ENCODE measurements around the gene POPDC3. TPM values are rescaled to one million over a fixed set of nuclear protein-coding genes. Genes with fewer than 3 reads are reported as not detected.

POPDC3 gene
- total RNA-seq, 1 experiment from 2014 or later, result 41.4 TPM

- no peak overlapping the region for H3K4me2 ChIP-seq (ENCODE audit: low read length)
- no peaks in the 10 kb centered on the region for H3K79me2 ChIP-seq (ENCODE audit: low read length)
- no peak for TF ChIP-seq EZH2 (IDR thresholded peaks at IDR 0.05; ENCODE audit: low read length, unreplicated experiment)
- TF ChIP-seq EZH2phosphoT487 (IDR thresholded peaks at IDR 0.05; ENCODE audit: borderline replicate concordance, low read length), result no peak
- TF ChIP-seq, protein P1, sequence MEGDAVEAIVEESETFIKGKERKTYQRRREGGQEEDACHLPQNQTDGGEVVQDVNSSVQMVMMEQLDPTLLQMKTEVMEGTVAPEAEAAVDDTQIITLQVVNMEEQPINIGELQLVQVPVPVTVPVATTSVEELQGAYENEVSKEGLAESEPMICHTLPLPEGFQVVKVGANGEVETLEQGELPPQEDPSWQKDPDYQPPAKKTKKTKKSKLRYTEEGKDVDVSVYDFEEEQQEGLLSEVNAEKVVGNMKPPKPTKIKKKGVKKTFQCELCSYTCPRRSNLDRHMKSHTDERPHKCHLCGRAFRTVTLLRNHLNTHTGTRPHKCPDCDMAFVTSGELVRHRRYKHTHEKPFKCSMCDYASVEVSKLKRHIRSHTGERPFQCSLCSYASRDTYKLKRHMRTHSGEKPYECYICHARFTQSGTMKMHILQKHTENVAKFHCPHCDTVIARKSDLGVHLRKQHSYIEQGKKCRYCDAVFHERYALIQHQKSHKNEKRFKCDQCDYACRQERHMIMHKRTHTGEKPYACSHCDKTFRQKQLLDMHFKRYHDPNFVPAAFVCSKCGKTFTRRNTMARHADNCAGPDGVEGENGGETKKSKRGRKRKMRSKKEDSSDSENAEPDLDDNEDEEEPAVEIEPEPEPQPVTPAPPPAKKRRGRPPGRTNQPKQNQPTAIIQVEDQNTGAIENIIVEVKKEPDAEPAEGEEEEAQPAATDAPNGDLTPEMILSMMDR (conservative IDR thresholded peaks at IDR 0.05; ENCODE audit: low read depth, low read length), result no peak
- H3K36me3 ChIP-seq (ENCODE audit: low read depth, low read length), result no peaks in the 10 kb centered on the region
- H3K9me3 ChIP-seq (ENCODE audit: low read length), result no peaks in the 10 kb centered on the region
- no TSS peak for BruUV-seq (replicated peaks)
- H3K4me1 ChIP-seq (ENCODE audit: insufficient read depth, low read length), result peaks cover 7% of the 10 kb centered on the region
- H3K27me3 ChIP-seq (ENCODE audit: low read length), result no peaks in the 10 kb centered on the region
- intact Hi-C loops (cut with micrococcal nuclease), result no loop called here
- POLR2A ChIA-PET (ENCODE audit: unreplicated experiment), result no interaction called here
- H4K20me1 ChIP-seq (ENCODE audit: low read length), result no peaks in the 10 kb centered on the region
- H3K27ac ChIP-seq (ENCODE audit: low read length), result no peak overlapping the region
- H3K4me3 ChIP-seq (ENCODE audit: low read length), result no peak overlapping the region
- H3F3A ChIP-seq (ENCODE audit: low read length, unreplicated experiment), result no peaks in the 10 kb centered on the region
- no peak overlapping the region for H3K9ac ChIP-seq (ENCODE audit: low read length)
- no peaks in the 10 kb centered on the region for H3K9me2 ChIP-seq (replicated peaks; ENCODE audit: low read length)
- DNase-seq (no peak), ATAC-seq (no peak)
- no peak overlapping the region for H2AFZ ChIP-seq (ENCODE audit: low read length)
- CTCF ChIA-PET, result no interaction called here
Measured at GRCh38 chr6:105194591-105194990, 14.8 kb upstream of the POPDC3 start.

DNA sequence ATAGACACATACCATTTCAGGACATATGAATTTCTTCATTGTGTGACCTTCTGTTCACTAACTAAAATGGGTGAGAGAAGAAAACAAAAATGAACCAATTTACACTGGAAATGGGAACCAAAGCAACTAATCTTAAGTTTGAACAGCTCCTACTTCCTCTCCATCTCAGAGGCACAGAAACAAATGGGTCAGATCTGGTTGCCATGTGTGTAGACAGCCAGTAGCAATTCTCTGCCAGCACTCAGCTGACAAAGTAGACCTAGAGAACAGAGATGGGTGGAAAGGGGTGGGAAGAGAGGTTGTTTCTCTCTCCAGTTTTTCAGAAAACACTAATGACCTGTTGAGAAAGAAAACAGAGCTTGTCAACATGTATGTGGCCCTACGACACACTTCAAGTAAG is 14.3 kb upstream of the POPDC3 start:
- Histone ChIP-seq H3K4me2 (ENCODE audit: low read length) (no peak overlapping the region), H3K4me1 (ENCODE audit: insufficient read depth, low read length) (peaks cover 3% of the 10 kb centered on the region; the same call in 1 of the 2 replicates), H3K9me2 (replicated peaks; ENCODE audit: low read length) (no peaks in the 10 kb centered on the region), H3K9ac (ENCODE audit: low read length) (no peak overlapping the region), H2AFZ (ENCODE audit: low read length) (no peak overlapping the region), H3K36me3 (ENCODE audit: low read depth, low read length) (no peaks in the 10 kb centered on the region), H3K9me3 (ENCODE audit: low read length) (no peaks in the 10 kb centered on the region), H3K27me3 (ENCODE audit: low read length) (no peaks in the 10 kb centered on the region), H3K79me2 (ENCODE audit: low read length) (no peaks in the 10 kb centered on the region), H4K20me1 (ENCODE audit: low read length) (no peaks in the 10 kb centered on the region), H3K4me3 (ENCODE audit: low read length) (no peak overlapping the region), H3F3A (ENCODE audit: low read length, unreplicated experiment) (no peaks in the 10 kb centered on the region), H3K27ac (ENCODE audit: low read length) (no peak overlapping the region)
- no TSS peak for BruUV-seq (replicated peaks)
- no peak for TF ChIP-seq EZH2 (IDR thresholded peaks at IDR 0.05; ENCODE audit: low read length, unreplicated experiment)
- no peak for TF ChIP-seq EZH2phosphoT487 (IDR thresholded peaks at IDR 0.05; ENCODE audit: borderline replicate concordance, low read length)
- TF ChIP-seq, protein P1 (conservative IDR thresholded peaks at IDR 0.05; ENCODE audit: low read depth, low read length), result no peak
- ChIA-PET POLR2A (ENCODE audit: unreplicated experiment) (no interaction called here), CTCF (no interaction called here)
- intact Hi-C loops (cut with micrococcal nuclease), result no loop called here
- ATAC-seq (no peak), DNase-seq (no peak)

DNA sequence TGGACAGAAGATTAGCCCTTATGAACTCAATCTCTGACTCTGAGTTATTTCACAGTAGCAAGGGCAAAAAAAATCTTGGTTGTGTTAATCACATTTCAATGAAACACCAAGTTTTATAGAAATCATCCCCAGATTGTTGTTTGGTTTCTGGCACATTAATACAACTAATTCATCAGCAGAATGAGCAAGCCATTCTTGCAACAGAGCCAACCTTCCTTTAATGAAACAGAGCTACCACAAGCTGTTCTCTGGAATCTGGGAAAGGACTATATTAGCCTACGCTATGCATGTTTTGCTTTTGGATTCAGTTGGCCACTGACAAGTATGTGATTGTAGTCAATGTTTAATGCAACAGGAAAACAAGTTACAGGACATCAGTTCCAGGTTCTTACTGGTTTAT is 13.8 kb upstream of the POPDC3 start:
- Histone ChIP-seq H3K9me2 (replicated peaks; ENCODE audit: low read length) (no peaks in the 10 kb centered on the region), H3K4me2 (ENCODE audit: low read length) (no peak overlapping the region), H3K4me3 (ENCODE audit: low read length) (no peak overlapping the region), H3F3A (ENCODE audit: low read length, unreplicated experiment) (no peaks in the 10 kb centered on the region), H3K79me2 (ENCODE audit: low read length) (no peaks in the 10 kb centered on the region), H3K9me3 (ENCODE audit: low read length) (no peaks in the 10 kb centered on the region), H2AFZ (ENCODE audit: low read length) (no peak overlapping the region), H3K9ac (ENCODE audit: low read length) (no peak overlapping the region), H3K36me3 (ENCODE audit: low read depth, low read length) (no peaks in the 10 kb centered on the region), H3K27ac (ENCODE audit: low read length) (no peak overlapping the region), H3K27me3 (ENCODE audit: low read length) (no peaks in the 10 kb centered on the region), H4K20me1 (ENCODE audit: low read length) (no peaks in the 10 kb centered on the region), H3K4me1 (ENCODE audit: insufficient read depth, low read length) (peaks cover 3% of the 10 kb centered on the region; the same call in 1 of the 2 replicates)
- intact Hi-C loops (cut with micrococcal nuclease), result no loop called here
- no TSS peak for BruUV-seq (replicated peaks)
- no peak for DNase-seq
- ChIA-PET POLR2A (ENCODE audit: unreplicated experiment) (no interaction called here), CTCF (no interaction called here)
- TF ChIP-seq, protein P1 (conservative IDR thresholded peaks at IDR 0.05; ENCODE audit: low read depth, low read length), result no peak
- TF ChIP-seq EZH2phosphoT487 (IDR thresholded peaks at IDR 0.05; ENCODE audit: borderline replicate concordance, low read length) (no peak), EZH2 (IDR thresholded peaks at IDR 0.05; ENCODE audit: low read length, unreplicated experiment) (no peak)
- ATAC-seq, result no peak

Data from PC-3 (cell line).